GM21360 (cell line): ENCODE results near the gene CHSY1.
"Not testable (repeated sequence)": the region's sequence is repeated elsewhere in the genome, so short reads cannot be mapped to it uniquely, and the experiment has no call there.

ENCODE experiments used
- ATAC-seq: cut with Tn5 transposase; IDR thresholded peaks from one replicate; pipeline ENCODE4 v1.9.1; 2021; ENCODE audit warnings: mild to moderate bottlenecking, moderate library complexity; ENCODE audit not compliant: unreplicated experiment

CHSY1 gene

GRCh38 chr15:101251830-101252820 is at the start of gene CHSY1:
Gene CHSY1 (minus strand): TSS chr15:101252048. CDS start chr15:101251456, 592 bp downstream.
- peak; percentile 62 for ATAC-seq

GRCh38 chr15:101296418-101297405 is 44.9 kb upstream of the CHSY1 start:
- ATAC-seq, result no peak

GRCh38 chr15:101295607-101296161 is 43.8 kb upstream of the CHSY1 start:
- no peak for ATAC-seq

- ATAC-seq, result peak; percentile 79
These were observed 43.1 kb upstream of the CHSY1 start, which contains the start of gene SNRPA1 for GRCh38 chr15:101294731-101295606. Gene SNRPA1 (minus strand): TSS chr15:101295248. CDS start chr15:101295178, 70 bp downstream.

- ATAC-seq, result no peak
These were observed 41.3 kb upstream of the CHSY1 start for GRCh38 chr15:101293122-101293521.

GRCh38 chr15:101288905-101289513 is 37.2 kb upstream of the CHSY1 start:
- no peak for ATAC-seq

- not testable (repeated sequence) for ATAC-seq
These were observed 35.5 kb upstream of the CHSY1 start for GRCh38 chr15:101287342-101287741.

GRCh38 chr15:101286471-101287114 is 34.7 kb upstream of the CHSY1 start:
- no peak for ATAC-seq

GRCh38 chr15:101283931-101284330 is 32.1 kb upstream of the CHSY1 start:
- ATAC-seq, result no peak

- no peak for ATAC-seq
These were observed 28.2 kb upstream of the CHSY1 start for GRCh38 chr15:101280007-101280406.

GRCh38 chr15:101277943-101278564 is 26.2 kb upstream of the CHSY1 start:
- ATAC-seq, result no peak

GRCh38 chr15:101277038-101277822 is 25.4 kb upstream of the CHSY1 start, which contains the start of gene SELENOS:
Gene SELENOS (minus strand): TSS chr15:101277485. CDS start chr15:101277417, 68 bp downstream.
- ATAC-seq, result peak; percentile 89

GRCh38 chr15:101276501-101277037 is 24.7 kb upstream of the CHSY1 start:
- peak; percentile 19 for ATAC-seq

- ATAC-seq, result no peak
These were observed 23.2 kb upstream of the CHSY1 start for GRCh38 chr15:101275018-101275417.

GRCh38 chr15:101273534-101273933 is 21.7 kb upstream of the CHSY1 start:
- no peak for ATAC-seq

- no peak for ATAC-seq
These were observed 20.7 kb upstream of the CHSY1 start for GRCh38 chr15:101272584-101272983.
